ENCODE results near the gene SPAM1. TPM values are rescaled to one million over a fixed set of nuclear protein-coding genes. Genes with fewer than 3 reads are reported as not detected.

SPAM1 gene
- total RNA-seq, 1 donor from 2014 or later, result not detected

- H3K4me3 ChIP-seq (ENCODE audit: low read length in 3 of 3), result no peak overlapping the region
- no peaks in the 10 kb centered on the region for H3K27me3 ChIP-seq (ENCODE audit: control insufficient read depth in 3 of 3, insufficient read depth in 3 of 3, low read length in 3 of 3)
- no peaks in the 10 kb centered on the region for H3K9me3 ChIP-seq (ENCODE audit: control insufficient read depth in 3 of 3, low read length in 3 of 3)
- no peaks in the 10 kb centered on the region for H3K4me1 ChIP-seq (ENCODE audit: control insufficient read depth in 3 of 3, insufficient read depth in 3 of 3, low read length in 3 of 3)
- H3K9ac ChIP-seq (ENCODE audit: low read depth in 1 of 3, low read length in 3 of 3), result no peak overlapping the region
- H3K27ac ChIP-seq (ENCODE audit: low read depth, low read length), result no peak overlapping the region
- H3K36me3 ChIP-seq (ENCODE audit: control insufficient read depth in 3 of 3, insufficient read depth in 3 of 3, low read length in 3 of 3), result no peaks in the 10 kb centered on the region
Measured at GRCh38 chr7:123917878-123918277, 7.2 kb upstream of the SPAM1 start.

GRCh38 chr7:123918309-123918708, 6.7 kb upstream of the SPAM1 start:
- H3K9ac ChIP-seq (ENCODE audit: low read depth in 1 of 3, low read length in 3 of 3), result no peak overlapping the region
- H3K4me1 ChIP-seq (ENCODE audit: control insufficient read depth in 3 of 3, insufficient read depth in 3 of 3, low read length in 3 of 3), result no peaks in the 10 kb centered on the region
- H3K9me3 ChIP-seq (ENCODE audit: control insufficient read depth in 3 of 3, low read length in 3 of 3), result no peaks in the 10 kb centered on the region
- H3K27ac ChIP-seq (ENCODE audit: low read depth, low read length), result no peak overlapping the region
- H3K27me3 ChIP-seq (ENCODE audit: control insufficient read depth in 3 of 3, insufficient read depth in 3 of 3, low read length in 3 of 3), result no peaks in the 10 kb centered on the region
- H3K4me3 ChIP-seq (ENCODE audit: low read length in 3 of 3), result no peak overlapping the region
- no peaks in the 10 kb centered on the region for H3K36me3 ChIP-seq (ENCODE audit: control insufficient read depth in 3 of 3, insufficient read depth in 3 of 3, low read length in 3 of 3)

- no peak overlapping the region for H3K4me3 ChIP-seq (ENCODE audit: low read length in 3 of 3)
- no peak overlapping the region for H3K27ac ChIP-seq (ENCODE audit: low read depth, low read length)
- H3K9ac ChIP-seq (ENCODE audit: low read depth in 1 of 3, low read length in 3 of 3), result no peak overlapping the region
- no peaks in the 10 kb centered on the region for H3K36me3 ChIP-seq (ENCODE audit: control insufficient read depth in 3 of 3, insufficient read depth in 3 of 3, low read length in 3 of 3)
- H3K27me3 ChIP-seq (ENCODE audit: control insufficient read depth in 3 of 3, insufficient read depth in 3 of 3, low read length in 3 of 3), result no peaks in the 10 kb centered on the region
- no peaks in the 10 kb centered on the region for H3K9me3 ChIP-seq (ENCODE audit: control insufficient read depth in 3 of 3, low read length in 3 of 3)
- no peaks in the 10 kb centered on the region for H3K4me1 ChIP-seq (ENCODE audit: control insufficient read depth in 3 of 3, insufficient read depth in 3 of 3, low read length in 3 of 3)
Measured at GRCh38 chr7:123923599-123923998, 1.4 kb upstream of the SPAM1 start.

- Histone ChIP-seq H3K27me3 (ENCODE audit: control insufficient read depth in 3 of 3, insufficient read depth in 3 of 3, low read length in 3 of 3) (no peaks in the 10 kb centered on the region), H3K4me1 (ENCODE audit: control insufficient read depth in 3 of 3, insufficient read depth in 3 of 3, low read length in 3 of 3) (no peaks in the 10 kb centered on the region), H3K36me3 (ENCODE audit: control insufficient read depth in 3 of 3, insufficient read depth in 3 of 3, low read length in 3 of 3) (no peaks in the 10 kb centered on the region)
Measured at GRCh38 chr7:123929107-123929506, 4.1 kb downstream of the SPAM1 start.

GRCh38 chr7:123929655-123930054, 4.6 kb downstream of the SPAM1 start:
- Histone ChIP-seq H3K9ac (ENCODE audit: low read depth in 1 of 3, low read length in 3 of 3) (no peak overlapping the region), H3K36me3 (ENCODE audit: control insufficient read depth in 3 of 3, insufficient read depth in 3 of 3, low read length in 3 of 3) (no peaks in the 10 kb centered on the region), H3K27me3 (ENCODE audit: control insufficient read depth in 3 of 3, insufficient read depth in 3 of 3, low read length in 3 of 3) (no peaks in the 10 kb centered on the region)

More at GRCh38 chr7:123929107-123929506, 4.1 kb downstream of the SPAM1 start:
- H3K27ac ChIP-seq (ENCODE audit: low read depth, low read length), result no peak overlapping the region
- no peak overlapping the region for H3K4me3 ChIP-seq (ENCODE audit: low read length in 3 of 3)
- H3K9me3 ChIP-seq (ENCODE audit: control insufficient read depth in 3 of 3, low read length in 3 of 3), result no peaks in the 10 kb centered on the region
- no peak overlapping the region for H3K9ac ChIP-seq (ENCODE audit: low read depth in 1 of 3, low read length in 3 of 3)

GRCh38 chr7:123935436-123936381, 10.7 kb downstream of the SPAM1 start:
- H3K27me3 ChIP-seq (ENCODE audit: control insufficient read depth in 3 of 3, insufficient read depth in 3 of 3, low read length in 3 of 3), result no peaks in the 10 kb centered on the region
- no peaks in the 10 kb centered on the region for H3K36me3 ChIP-seq (ENCODE audit: control insufficient read depth in 3 of 3, insufficient read depth in 3 of 3, low read length in 3 of 3)
- no peak overlapping the region for H3K27ac ChIP-seq (ENCODE audit: low read depth, low read length)
- no peak overlapping the region for H3K9ac ChIP-seq (ENCODE audit: low read depth in 1 of 3, low read length in 3 of 3)
- H3K4me3 ChIP-seq (ENCODE audit: low read length in 3 of 3), result no peak overlapping the region
- H3K4me1 ChIP-seq (ENCODE audit: control insufficient read depth in 3 of 3, insufficient read depth in 3 of 3, low read length in 3 of 3), result no peaks in the 10 kb centered on the region
- H3K9me3 ChIP-seq (ENCODE audit: control insufficient read depth in 3 of 3, low read length in 3 of 3), result no peaks in the 10 kb centered on the region

More at GRCh38 chr7:123929655-123930054, 4.6 kb downstream of the SPAM1 start:
- Histone ChIP-seq H3K4me1 (ENCODE audit: control insufficient read depth in 3 of 3, insufficient read depth in 3 of 3, low read length in 3 of 3) (no peaks in the 10 kb centered on the region), H3K27ac (ENCODE audit: low read depth, low read length) (no peak overlapping the region), H3K4me3 (ENCODE audit: low read length in 3 of 3) (no peak overlapping the region), H3K9me3 (ENCODE audit: control insufficient read depth in 3 of 3, low read length in 3 of 3) (no peaks in the 10 kb centered on the region)

- no peaks in the 10 kb centered on the region for H3K9me3 ChIP-seq (ENCODE audit: control insufficient read depth in 3 of 3, low read length in 3 of 3)
- H3K4me1 ChIP-seq (ENCODE audit: control insufficient read depth in 3 of 3, insufficient read depth in 3 of 3, low read length in 3 of 3), result no peaks in the 10 kb centered on the region
- no peak overlapping the region for H3K9ac ChIP-seq (ENCODE audit: low read depth in 1 of 3, low read length in 3 of 3)
- no peak overlapping the region for H3K27ac ChIP-seq (ENCODE audit: low read depth, low read length)
- H3K27me3 ChIP-seq (ENCODE audit: control insufficient read depth in 3 of 3, insufficient read depth in 3 of 3, low read length in 3 of 3), result no peaks in the 10 kb centered on the region
- no peak overlapping the region for H3K4me3 ChIP-seq (ENCODE audit: low read length in 3 of 3)
- H3K36me3 ChIP-seq (ENCODE audit: control insufficient read depth in 3 of 3, insufficient read depth in 3 of 3, low read length in 3 of 3), result no peaks in the 10 kb centered on the region
Measured at GRCh38 chr7:123936388-123936787, 11.3 kb downstream of the SPAM1 start.

GRCh38 chr7:123939784-123940183, 14.7 kb downstream of the SPAM1 start:
- Histone ChIP-seq H3K9me3 (ENCODE audit: control insufficient read depth in 3 of 3, low read length in 3 of 3) (no peaks in the 10 kb centered on the region), H3K9ac (ENCODE audit: low read depth in 1 of 3, low read length in 3 of 3) (no peak overlapping the region), H3K36me3 (ENCODE audit: control insufficient read depth in 3 of 3, insufficient read depth in 3 of 3, low read length in 3 of 3) (no peaks in the 10 kb centered on the region), H3K4me1 (ENCODE audit: control insufficient read depth in 3 of 3, insufficient read depth in 3 of 3, low read length in 3 of 3) (no peaks in the 10 kb centered on the region), H3K4me3 (ENCODE audit: low read length in 3 of 3) (no peak overlapping the region), H3K27ac (ENCODE audit: low read depth, low read length) (no peak overlapping the region), H3K27me3 (ENCODE audit: control insufficient read depth in 3 of 3, insufficient read depth in 3 of 3, low read length in 3 of 3) (no peaks in the 10 kb centered on the region)

- H3K9ac ChIP-seq (ENCODE audit: low read depth in 1 of 3, low read length in 3 of 3), result no peak overlapping the region
- H3K4me1 ChIP-seq (ENCODE audit: control insufficient read depth in 3 of 3, insufficient read depth in 3 of 3, low read length in 3 of 3), result no peaks in the 10 kb centered on the region
- no peak overlapping the region for H3K27ac ChIP-seq (ENCODE audit: low read depth, low read length)
Measured at GRCh38 chr7:123941391-123942180, 16.5 kb downstream of the SPAM1 start.

GRCh38 chr7:123944395-123944794, 19.4 kb downstream of the SPAM1 start:
- H3K4me3 ChIP-seq (ENCODE audit: low read length in 3 of 3), result no peak overlapping the region
- H3K9me3 ChIP-seq (ENCODE audit: control insufficient read depth in 3 of 3, low read length in 3 of 3), result no peaks in the 10 kb centered on the region
- no peaks in the 10 kb centered on the region for H3K27me3 ChIP-seq (ENCODE audit: control insufficient read depth in 3 of 3, insufficient read depth in 3 of 3, low read length in 3 of 3)
- H3K36me3 ChIP-seq (ENCODE audit: control insufficient read depth in 3 of 3, insufficient read depth in 3 of 3, low read length in 3 of 3), result no peaks in the 10 kb centered on the region
- H3K4me1 ChIP-seq (ENCODE audit: control insufficient read depth in 3 of 3, insufficient read depth in 3 of 3, low read length in 3 of 3), result no peaks in the 10 kb centered on the region
- no peak overlapping the region for H3K9ac ChIP-seq (ENCODE audit: low read depth in 1 of 3, low read length in 3 of 3)
- H3K27ac ChIP-seq (ENCODE audit: low read depth, low read length), result no peak overlapping the region

More at GRCh38 chr7:123941391-123942180, 16.5 kb downstream of the SPAM1 start:
- Histone ChIP-seq H3K27me3 (ENCODE audit: control insufficient read depth in 3 of 3, insufficient read depth in 3 of 3, low read length in 3 of 3) (no peaks in the 10 kb centered on the region), H3K9me3 (ENCODE audit: control insufficient read depth in 3 of 3, low read length in 3 of 3) (no peaks in the 10 kb centered on the region), H3K4me3 (ENCODE audit: low read length in 3 of 3) (no peak overlapping the region), H3K36me3 (ENCODE audit: control insufficient read depth in 3 of 3, insufficient read depth in 3 of 3, low read length in 3 of 3) (no peaks in the 10 kb centered on the region)
